Breast epithelium (tissue), 3 donors: ENCODE measurements around the gene DCANP1.

ENCODE experiments used
- POLR2A ChIP-seq: fragments of 450-650 bp; IDR thresholded peaks from one replicate; pipeline ENCODE4 v1.6.1; 2016; ENCODE audit warnings: antibody characterized with exemption, mild to moderate bottlenecking, moderate library complexity
- TF ChIP-seq, protein P1 (sequence below), 3 donors: fragments of 450-650 bp; IDR thresholded peaks; one replicate each; pipeline ENCODE4 v1.5.1; 2016 to 2017; ENCODE audit warnings: antibody characterized with exemption in 3 of 3, mild to moderate bottlenecking in 3 of 3, moderate library complexity in 3 of 3

DNA sequence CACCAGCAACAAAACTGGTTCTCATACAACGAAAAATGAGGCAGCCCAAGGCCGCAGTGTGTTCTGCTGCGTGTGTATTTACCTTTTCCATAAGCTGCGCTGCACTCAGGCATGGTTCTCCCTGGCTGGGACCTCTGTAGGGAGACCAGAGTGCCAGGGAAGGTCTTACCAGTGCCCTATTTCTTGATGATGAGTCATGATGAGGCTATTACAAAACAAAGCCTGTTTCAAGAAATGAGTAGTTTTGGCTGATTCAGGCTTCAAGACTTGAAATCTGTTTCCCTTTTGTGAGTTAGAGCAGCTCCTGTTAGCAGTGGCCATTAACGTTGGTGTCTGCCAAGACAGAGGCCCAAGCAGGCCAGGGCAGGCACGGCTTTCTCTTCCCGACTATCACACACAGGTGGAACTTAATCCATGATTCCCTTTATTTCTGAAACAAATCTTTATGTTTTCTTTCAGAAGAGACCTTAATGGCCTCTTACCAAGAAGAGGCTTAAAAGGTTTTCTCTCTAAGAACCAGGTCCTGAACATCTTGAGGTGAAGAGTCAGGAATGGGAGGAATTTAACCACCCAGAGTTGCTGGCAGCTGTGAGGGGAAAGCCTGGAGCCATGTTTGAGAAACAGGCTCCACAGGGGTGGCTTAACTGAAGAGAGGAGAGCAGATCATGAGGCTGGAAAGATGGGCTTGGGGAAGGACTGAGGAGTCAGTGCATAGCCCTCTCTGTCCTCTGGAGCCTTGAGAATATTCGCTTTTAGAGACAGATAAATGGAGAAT is 46.4 kb upstream of the DCANP1 start:
- TF ChIP-seq, protein P1, sequence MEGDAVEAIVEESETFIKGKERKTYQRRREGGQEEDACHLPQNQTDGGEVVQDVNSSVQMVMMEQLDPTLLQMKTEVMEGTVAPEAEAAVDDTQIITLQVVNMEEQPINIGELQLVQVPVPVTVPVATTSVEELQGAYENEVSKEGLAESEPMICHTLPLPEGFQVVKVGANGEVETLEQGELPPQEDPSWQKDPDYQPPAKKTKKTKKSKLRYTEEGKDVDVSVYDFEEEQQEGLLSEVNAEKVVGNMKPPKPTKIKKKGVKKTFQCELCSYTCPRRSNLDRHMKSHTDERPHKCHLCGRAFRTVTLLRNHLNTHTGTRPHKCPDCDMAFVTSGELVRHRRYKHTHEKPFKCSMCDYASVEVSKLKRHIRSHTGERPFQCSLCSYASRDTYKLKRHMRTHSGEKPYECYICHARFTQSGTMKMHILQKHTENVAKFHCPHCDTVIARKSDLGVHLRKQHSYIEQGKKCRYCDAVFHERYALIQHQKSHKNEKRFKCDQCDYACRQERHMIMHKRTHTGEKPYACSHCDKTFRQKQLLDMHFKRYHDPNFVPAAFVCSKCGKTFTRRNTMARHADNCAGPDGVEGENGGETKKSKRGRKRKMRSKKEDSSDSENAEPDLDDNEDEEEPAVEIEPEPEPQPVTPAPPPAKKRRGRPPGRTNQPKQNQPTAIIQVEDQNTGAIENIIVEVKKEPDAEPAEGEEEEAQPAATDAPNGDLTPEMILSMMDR (IDR thresholded peaks at IDR 0.05), result no peak
- no peak for TF ChIP-seq POLR2A
